Activated T-helper 2 cell treated with anti-CD3 and anti-CD28 coated beads, Interferon-gamma antibody, Interleukin-2, Interleukin-4, amounts not matched to agents 10 μg/mL and 5 μg/mL and 100 μg/mL, durations not matched to agents 14 hours and 24 hours and 36 hours (primary cell): ENCODE measurements around the gene PRKD1. TPM values are rescaled to one million over a fixed set of nuclear protein-coding genes. Genes with fewer than 3 reads are reported as not detected.

Experiments used
- DNase-seq: peaks from one replicate; pipeline ENCODE4 v3.0.0; 2021; ENCODE audit warnings: low spot score
- H3K27ac Mint-ChIP-seq: one replicate; pipeline ENCODE4 v1.8.0; 2021; ENCODE audit warnings: mixed read lengths
- H3K27me3 Mint-ChIP-seq: one replicate; pipeline ENCODE4 v1.8.0; 2021; ENCODE audit warnings: low read depth, mixed read lengths
- H3K36me3 Mint-ChIP-seq: one replicate; pipeline ENCODE4 v1.8.0; 2021; ENCODE audit warnings: low read depth, mixed read lengths
- H3K4me1 Mint-ChIP-seq: one replicate; pipeline ENCODE4 v1.8.0; 2021; ENCODE audit warnings: low read depth, mixed read lengths
- H3K4me3 Mint-ChIP-seq: one replicate; pipeline ENCODE4 v1.8.0; 2021; ENCODE audit warnings: low read depth, mild to moderate bottlenecking, moderate library complexity, mixed read lengths
- H3K9me3 Mint-ChIP-seq: one replicate; pipeline ENCODE4 v1.8.0; 2021; ENCODE audit warnings: mixed read lengths
- intact Hi-C: fragments of 100-400 bp; cut with micrococcal nuclease; formaldehyde crosslinking; loops from one replicate; pipeline ENCODE4 v1.15.1; 2023
- total RNA-seq: library from RNA; stranded (reverse); gene quantifications from 2 replicates; pipeline ENCODE4 v1.2.3, GENCODE V29; 2022

PRKD1 gene
- total RNA-seq, 1 donor from 2014 or later: not detected

DNA sequence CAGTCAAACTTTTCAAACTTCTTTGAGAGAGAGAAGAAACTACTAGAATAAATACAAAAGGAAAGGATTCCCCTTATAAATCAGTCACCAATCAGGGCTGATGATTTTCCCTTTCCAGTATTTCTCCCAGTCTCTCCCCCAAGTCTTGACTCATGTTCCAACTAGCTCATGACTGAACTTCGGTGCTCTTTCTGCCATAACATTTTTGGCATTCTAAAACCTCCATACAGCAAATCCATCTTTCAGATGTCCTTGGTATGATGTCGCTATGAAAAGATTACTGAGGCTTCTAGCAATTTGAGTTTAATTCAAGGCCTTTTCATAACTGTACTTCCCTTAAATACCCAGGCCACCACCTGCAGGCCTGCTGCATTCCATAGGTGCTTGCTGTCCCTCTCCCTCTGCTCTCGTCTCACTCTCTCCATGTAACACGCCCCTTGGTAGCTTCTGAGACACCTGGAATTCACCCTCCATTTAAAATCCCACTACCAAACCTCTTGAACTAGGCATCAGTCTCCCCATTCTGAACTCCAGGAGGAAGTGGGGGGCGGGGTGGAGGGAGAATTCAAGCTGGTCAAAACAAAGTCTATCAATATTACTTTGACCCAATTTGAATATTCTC is 2.4 kb downstream of the PRKD1 start:
- no peaks in the 10 kb centered on the region for H3K4me1 Mint-ChIP-seq
- DNase-seq: no peak
- H3K36me3 Mint-ChIP-seq: peaks cover 3% of the 10 kb centered on the region
- no peaks in the 10 kb centered on the region for H3K9me3 Mint-ChIP-seq
- intact Hi-C loops: no loop called here
- H3K27ac Mint-ChIP-seq: no peak overlapping the region
- H3K27me3 Mint-ChIP-seq: peaks cover 24% of the 10 kb centered on the region
- H3K4me3 Mint-ChIP-seq: no peak overlapping the region

GRCh38 chr14:29919845-29920244 is 7.8 kb downstream of the PRKD1 start:
- Mint-ChIP-seq H3K36me3 (no peaks in the 10 kb centered on the region), H3K4me3 (no peak overlapping the region), H3K9me3 (no peaks in the 10 kb centered on the region), H3K27ac (no peak overlapping the region), H3K27me3 (no peaks in the 10 kb centered on the region), H3K4me1 (no peaks in the 10 kb centered on the region)
- no peak for DNase-seq
- intact Hi-C loops: no loop called here

- Mint-ChIP-seq H3K36me3 (no peaks in the 10 kb centered on the region), H3K27ac (no peak overlapping the region), H3K27me3 (no peaks in the 10 kb centered on the region), H3K9me3 (no peaks in the 10 kb centered on the region), H3K4me3 (no peak overlapping the region), H3K4me1 (no peaks in the 10 kb centered on the region)
- no peak for DNase-seq
- intact Hi-C loops: no loop called here
Measured at GRCh38 chr14:29918981-29919380, 8.7 kb downstream of the PRKD1 start.

DNA sequence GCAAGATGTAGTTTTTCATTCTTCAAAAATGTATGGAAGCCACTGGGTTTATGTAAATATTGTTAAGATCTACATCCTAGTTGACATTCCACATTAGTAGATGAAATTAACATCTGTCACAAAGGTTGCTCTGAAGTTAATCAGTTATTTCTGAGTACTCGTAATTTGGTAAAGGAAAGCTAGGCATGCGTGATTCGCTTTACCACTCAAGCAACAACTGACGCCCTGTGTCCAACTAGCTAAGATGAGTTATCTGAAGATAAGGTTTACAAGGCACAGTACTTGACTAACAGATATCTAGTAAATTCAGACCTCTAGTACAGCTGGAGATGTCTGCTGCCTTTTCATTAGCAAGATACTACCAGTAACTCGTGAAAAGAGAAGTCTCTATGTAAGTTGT is 14.1 kb downstream of the PRKD1 start:
- intact Hi-C loops: no loop called here
- no peak for DNase-seq
- H3K4me1 Mint-ChIP-seq: no peaks in the 10 kb centered on the region

GRCh38 chr14:29911810-29912209 is 15.8 kb downstream of the PRKD1 start:
- H3K4me3 Mint-ChIP-seq: no peak overlapping the region
- H3K4me1 Mint-ChIP-seq: no peaks in the 10 kb centered on the region
- no peak overlapping the region for H3K27ac Mint-ChIP-seq
- intact Hi-C loops: no loop called here
- H3K36me3 Mint-ChIP-seq: no peaks in the 10 kb centered on the region
- no peaks in the 10 kb centered on the region for H3K27me3 Mint-ChIP-seq
- DNase-seq: no peak
- H3K9me3 Mint-ChIP-seq: peaks cover 9% of the 10 kb centered on the region

More for the DNA sequence above, 14.1 kb downstream of the PRKD1 start:
- no peaks in the 10 kb centered on the region for H3K27me3 Mint-ChIP-seq
- no peak overlapping the region for H3K27ac Mint-ChIP-seq
- H3K9me3 Mint-ChIP-seq: peaks cover 4% of the 10 kb centered on the region
- no peaks in the 10 kb centered on the region for H3K36me3 Mint-ChIP-seq
- no peak overlapping the region for H3K4me3 Mint-ChIP-seq

DNA sequence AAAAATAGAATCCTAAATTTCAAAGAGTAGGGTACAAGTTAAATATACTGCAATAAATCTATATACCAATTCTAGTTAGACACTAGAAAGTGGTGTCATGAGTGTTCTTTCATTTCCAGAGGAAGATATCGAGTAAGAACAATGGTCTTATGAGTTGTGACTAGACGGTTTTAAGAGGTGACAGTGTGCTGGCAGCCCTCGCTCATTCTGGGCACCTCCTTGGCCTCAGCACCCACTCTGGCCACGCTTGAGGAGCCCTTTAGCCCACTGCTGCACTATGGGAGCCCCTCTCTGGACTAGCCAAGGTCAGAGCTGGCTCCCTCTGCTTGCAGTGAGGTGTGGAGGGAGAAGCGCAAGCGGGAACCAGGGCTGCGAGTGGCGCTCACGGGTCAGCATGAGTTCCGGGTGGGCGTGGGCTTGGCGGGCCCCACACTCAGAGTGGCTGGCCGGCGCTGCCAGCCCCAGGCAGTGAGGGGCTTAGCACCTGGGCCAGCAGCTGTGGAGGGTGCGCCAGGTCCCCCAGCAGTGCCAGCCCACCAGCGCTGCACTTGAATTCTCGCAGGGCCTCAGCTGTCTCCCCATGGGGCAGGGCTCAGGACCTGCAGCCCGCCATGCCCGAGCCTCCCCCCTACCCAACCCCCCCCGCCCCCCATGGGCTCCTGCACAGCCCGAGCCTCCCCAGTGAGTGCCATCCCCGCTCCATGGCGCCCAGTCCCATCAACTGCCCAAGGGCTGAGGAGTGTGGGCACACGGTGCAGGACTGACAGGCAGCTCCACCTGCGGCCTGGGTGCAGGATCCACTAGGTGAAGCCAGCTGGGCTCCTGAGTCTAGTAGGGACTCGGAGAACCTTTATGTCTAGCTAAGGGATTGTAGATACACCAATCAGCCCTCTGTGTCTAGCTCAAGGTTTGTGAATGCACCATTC is 18.7 kb downstream of the PRKD1 start:
- no peak overlapping the region for H3K4me3 Mint-ChIP-seq
- no peaks in the 10 kb centered on the region for H3K36me3 Mint-ChIP-seq
- no peaks in the 10 kb centered on the region for H3K4me1 Mint-ChIP-seq
- DNase-seq: no peak
- peaks cover 9% of the 10 kb centered on the region for H3K9me3 Mint-ChIP-seq
- intact Hi-C loops: no loop called here
- no peaks in the 10 kb centered on the region for H3K27me3 Mint-ChIP-seq
- no peak overlapping the region for H3K27ac Mint-ChIP-seq

DNA sequence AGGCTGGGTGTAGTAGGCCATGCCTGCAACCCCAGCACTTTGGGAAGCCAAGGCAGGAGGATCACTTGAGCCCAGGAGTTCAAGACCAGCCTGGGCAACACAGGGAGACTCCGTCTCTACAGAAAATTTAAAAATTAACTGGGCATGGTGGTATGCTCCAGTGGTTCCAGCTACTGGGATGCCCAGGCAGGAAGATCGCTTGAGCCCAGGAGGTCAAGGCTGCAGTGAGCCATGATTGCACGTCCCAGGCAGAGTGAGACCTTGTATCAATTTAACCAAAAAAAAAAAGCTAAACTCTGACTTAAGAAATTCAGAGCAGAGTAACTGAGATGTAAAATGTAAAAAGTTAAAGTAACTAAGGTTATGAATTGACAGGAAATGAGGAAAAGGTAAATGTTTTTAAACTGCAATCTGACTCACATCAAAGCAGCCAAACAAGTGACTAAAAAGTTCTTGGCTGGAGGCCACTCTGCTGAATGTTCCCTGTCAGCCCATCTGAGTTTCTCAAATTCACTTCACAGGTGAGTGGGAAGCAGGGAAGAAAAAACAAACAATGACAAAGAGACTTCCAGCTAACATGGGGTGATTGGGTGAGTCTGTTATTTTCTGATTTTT is 21.3 kb downstream of the PRKD1 start:
- Mint-ChIP-seq H3K4me3 (no peak overlapping the region), H3K36me3 (no peaks in the 10 kb centered on the region), H3K27ac (no peak overlapping the region), H3K9me3 (peaks cover 6% of the 10 kb centered on the region), H3K27me3 (no peaks in the 10 kb centered on the region), H3K4me1 (no peaks in the 10 kb centered on the region)
- intact Hi-C loops: no loop called here
- no peak for DNase-seq

GRCh38 chr14:29905543-29905942 is 22.1 kb downstream of the PRKD1 start:
- Mint-ChIP-seq H3K27ac (no peak overlapping the region), H3K27me3 (no peaks in the 10 kb centered on the region), H3K9me3 (peaks cover 10% of the 10 kb centered on the region), H3K36me3 (no peaks in the 10 kb centered on the region), H3K4me3 (no peak overlapping the region), H3K4me1 (no peaks in the 10 kb centered on the region)
- intact Hi-C loops: no loop called here
- no peak for DNase-seq

- H3K27ac Mint-ChIP-seq: no peak overlapping the region
- H3K4me1 Mint-ChIP-seq: no peaks in the 10 kb centered on the region
- no peak for DNase-seq
- no peak overlapping the region for H3K4me3 Mint-ChIP-seq
- intact Hi-C loops: no loop called here
- H3K36me3 Mint-ChIP-seq: no peaks in the 10 kb centered on the region
- no peaks in the 10 kb centered on the region for H3K27me3 Mint-ChIP-seq
- H3K9me3 Mint-ChIP-seq: peaks cover 5% of the 10 kb centered on the region
Measured at GRCh38 chr14:29900609-29901350, 26.9 kb downstream of the PRKD1 start.

DNA sequence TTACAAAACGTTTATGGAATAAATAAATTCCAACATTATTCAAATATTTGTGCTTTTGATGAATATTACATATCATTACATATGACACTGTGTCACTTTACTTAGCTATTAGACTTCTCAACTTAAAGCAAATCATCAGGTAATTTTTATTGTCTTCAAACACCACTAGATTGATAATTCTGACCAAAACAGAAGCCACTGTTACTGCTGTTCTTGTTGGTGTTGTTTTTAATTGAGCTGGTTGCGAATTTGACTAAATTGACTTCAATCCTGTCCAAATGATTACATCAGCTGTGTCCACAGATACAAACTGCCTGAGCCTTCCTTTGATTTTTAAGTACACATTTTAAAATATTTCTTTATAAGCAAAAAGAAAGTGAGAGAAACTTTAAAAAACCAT is 29.2 kb downstream of the PRKD1 start:
- H3K27ac Mint-ChIP-seq: no peak overlapping the region
- intact Hi-C loops: no loop called here
- DNase-seq: no peak
- no peaks in the 10 kb centered on the region for H3K27me3 Mint-ChIP-seq
- no peaks in the 10 kb centered on the region for H3K4me1 Mint-ChIP-seq
- H3K36me3 Mint-ChIP-seq: no peaks in the 10 kb centered on the region
- H3K4me3 Mint-ChIP-seq: no peak overlapping the region
- H3K9me3 Mint-ChIP-seq: peaks cover 19% of the 10 kb centered on the region

DNA sequence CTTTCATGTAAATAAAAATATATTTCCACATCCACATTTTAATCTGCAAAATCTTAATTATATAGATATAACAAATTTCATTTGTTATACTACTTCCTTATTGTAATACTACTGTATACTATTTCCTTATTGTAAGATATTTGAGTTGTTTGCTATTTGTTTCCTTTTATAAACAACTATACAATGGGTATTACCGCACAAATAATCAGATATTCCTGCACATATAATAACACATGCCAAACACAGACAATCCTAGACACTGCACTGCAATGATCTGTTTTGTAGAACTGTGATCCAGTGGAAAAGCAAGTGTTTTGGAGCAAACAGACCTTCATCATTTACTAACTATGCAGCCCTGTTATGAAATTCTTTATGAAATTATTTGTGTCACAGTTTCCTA is 30.5 kb downstream of the PRKD1 start:
- Mint-ChIP-seq H3K4me1 (no peaks in the 10 kb centered on the region), H3K9me3 (peaks cover 22% of the 10 kb centered on the region), H3K27ac (no peak overlapping the region), H3K27me3 (no peaks in the 10 kb centered on the region), H3K36me3 (no peaks in the 10 kb centered on the region), H3K4me3 (no peak overlapping the region)
- intact Hi-C loops: no loop called here
- no peak for DNase-seq

- H3K9me3 Mint-ChIP-seq: peaks cover 25% of the 10 kb centered on the region
- DNase-seq: no peak
- no peak overlapping the region for H3K4me3 Mint-ChIP-seq
- intact Hi-C loops: no loop called here
- H3K27me3 Mint-ChIP-seq: no peaks in the 10 kb centered on the region
- no peaks in the 10 kb centered on the region for H3K36me3 Mint-ChIP-seq
- H3K4me1 Mint-ChIP-seq: no peaks in the 10 kb centered on the region
- no peak overlapping the region for H3K27ac Mint-ChIP-seq
Measured at GRCh38 chr14:29896354-29896821, 31.3 kb downstream of the PRKD1 start.
